H1 (cell line): ENCODE measurements around the gene TNFAIP2. TPM values are rescaled to one million over a fixed set of nuclear protein-coding genes. Genes with fewer than 3 reads are reported as not detected.
"Not testable (repeated sequence)": the region's sequence is repeated elsewhere in the genome, so short reads cannot be mapped to it uniquely, and the experiment has no call there.

ENCODE experiments used
- CTCF ChIA-PET: fragments of 300-600 bp; sonication (Branson Sonifier 250); formaldehyde crosslinking; loops from one replicate; lab custom pipeline; 2021; ENCODE audit not compliant: partially characterized antibody; lab: Charles Lee
- POLR2A ChIA-PET: fragments of 300-600 bp; sonication (Branson Sonifier 250); formaldehyde crosslinking; loops from one replicate; lab custom pipeline; 2021; ENCODE audit warnings: inconsistent platforms; ENCODE audit not compliant: partially characterized antibody; lab: Charles Lee
- DNase-seq, 2 experiments: peaks; one replicate each; pipeline versions ENCODE4 v3.0.0 to v3.0.0-alpha.2; 2010 to 2022; ENCODE audit warnings: low spot score in 2 of 2, low read depth in 1 of 2, mixed read lengths in 1 of 2
- FAIRE-seq: peaks from 2 replicates; lab custom pipeline; 2011; peaks lifted over from hg19 to GRCh38; lab: Jason Lieb, UNC
- H2AFZ ChIP-seq: 2 replicates; pipeline ENCODE4 v1.8.1; 2012; ENCODE audit warnings: low read length, inconsistent platforms
- H2AK5ac ChIP-seq: 2 replicates; pipeline ENCODE4 v1.6.1; 2013; ENCODE audit warnings: low read depth, low read length
- H2BK120ac ChIP-seq: replicated peaks from 2 replicates; pipeline ENCODE3; 2013; ENCODE audit warnings: low read depth, low read length, inconsistent platforms
- H2BK12ac ChIP-seq: 2 replicates; pipeline ENCODE4 v1.6.1; 2013; ENCODE audit warnings: low read depth, low read length
- H2BK15ac ChIP-seq: 2 replicates; pipeline ENCODE4 v1.6.1; 2013; ENCODE audit warnings: low read length
- H2BK20ac ChIP-seq: 2 replicates; pipeline ENCODE4 v1.6.1; 2013; ENCODE audit warnings: low read length
- H2BK5ac ChIP-seq: 2 replicates; pipeline ENCODE4 v1.6.1; 2013; ENCODE audit warnings: low read depth, low read length
- H3K14ac ChIP-seq: 2 replicates; pipeline ENCODE4 v1.6.1; 2013; ENCODE audit warnings: inconsistent platforms; ENCODE audit not compliant: insufficient read length
- H3K18ac ChIP-seq: 2 replicates; pipeline ENCODE4 v1.6.1; 2013; ENCODE audit warnings: low read length; ENCODE audit errors: extremely low read depth
- H3K23ac ChIP-seq: 2 replicates; pipeline ENCODE4 v1.6.1; 2013; ENCODE audit warnings: inconsistent platforms; ENCODE audit not compliant: insufficient read length
- H3K23me2 ChIP-seq: 2 replicates; pipeline ENCODE4 v1.6.1; 2013; ENCODE audit warnings: low read depth, low read length
- H3K27ac ChIP-seq: 2 replicates; pipeline ENCODE4 v1.6.1; 2011; ENCODE audit warnings: low read depth, low read length, inconsistent platforms
- H3K27me3 ChIP-seq, 4 experiments: replicated peaks in 1 of 4; 1 replicate in 1 of 4; 2 replicates in 3 of 4; pipeline versions ENCODE4 v1.6.1 to v1.8.1; 2011 to 2013; ENCODE audit warnings: low read length in 3 of 4, mild to moderate bottlenecking in 3 of 4, inconsistent platforms in 2 of 4, mixed read lengths in 2 of 4, moderate library complexity in 1 of 4; ENCODE audit not compliant: control insufficient read depth in 3 of 4, insufficient read depth in 3 of 4; ENCODE audit errors: extremely low read depth in 1 of 4
- H3K36me3 ChIP-seq, 4 experiments: 2 replicates each; pipeline versions ENCODE4 v1.6.1 to v1.8.1; 2011 to 2013; ENCODE audit warnings: mild to moderate bottlenecking in 4 of 4, low read length in 3 of 4, moderate library complexity in 2 of 4, control low read depth in 1 of 4, inconsistent platforms in 1 of 4; ENCODE audit not compliant: insufficient read depth in 4 of 4, control insufficient read depth in 2 of 4
- H3K4ac ChIP-seq: replicated peaks from 2 replicates; pipeline ENCODE3; 2013; ENCODE audit warnings: low read length, low read depth, mixed read lengths, inconsistent platforms; ENCODE audit not compliant: insufficient read length
- H3K4me1 ChIP-seq, 4 experiments: replicated peaks in 1 of 4; 1 replicate in 1 of 4; 2 replicates in 3 of 4; pipeline versions ENCODE4 v1.6.1 to v1.8.1; 2011 to 2013; ENCODE audit warnings: low read length in 3 of 4, inconsistent platforms in 2 of 4, mixed read lengths in 1 of 4; ENCODE audit not compliant: insufficient read depth in 4 of 4, control insufficient read depth in 3 of 4
- H3K4me2 ChIP-seq, 2 experiments: 2 replicates each; pipeline versions ENCODE4 v1.6.1 to v1.8.1; 2011 to 2013; ENCODE audit warnings: low read depth in 2 of 2, low read length in 2 of 2, control low read depth in 1 of 2, inconsistent platforms in 1 of 2, mild to moderate bottlenecking in 1 of 2; ENCODE audit not compliant: insufficient read depth in 1 of 2
- H3K4me3 ChIP-seq, 4 experiments: fragments of 200-600, 300-600 bp in 1 of 4; sonication (generic), shearing (Covaris generic), sonication (Bioruptor Twin) in 1 of 4; 2 replicates each; pipeline versions ENCODE4 v1.5.1 to v1.8.1; 2011 to 2016; ENCODE audit warnings: low read length in 4 of 4, low read depth in 3 of 4, control low read depth in 2 of 4, inconsistent platforms in 2 of 4, mild to moderate bottlenecking in 2 of 4, mixed read lengths in 1 of 4, moderate library complexity in 1 of 4; ENCODE audit not compliant: insufficient read depth in 2 of 4; ENCODE audit errors: extremely low read depth in 1 of 4
- H3K56ac ChIP-seq: replicated peaks from 2 replicates; pipeline ENCODE3; 2013; ENCODE audit warnings: low read depth, mild to moderate bottlenecking, mixed read lengths, low read length, inconsistent platforms; ENCODE audit not compliant: insufficient read length
- H3K79me1 ChIP-seq: 2 replicates; pipeline ENCODE4 v1.6.1; 2013; ENCODE audit warnings: low read depth, low read length, control low read depth
- H3K79me2 ChIP-seq, 2 experiments: 2 replicates each; pipeline versions ENCODE4 v1.6.1 to v1.8.1; 2012 to 2013; ENCODE audit warnings: low read length in 2 of 2, mild to moderate bottlenecking in 2 of 2, inconsistent platforms in 1 of 2; ENCODE audit not compliant: insufficient read depth in 2 of 2, control insufficient read depth in 1 of 2
- H3K9ac ChIP-seq, 4 experiments: replicated peaks in 1 of 4; 1 replicate in 1 of 4; 2 replicates in 3 of 4; pipeline versions ENCODE4 v1.6.1 to v1.8.1; 2011 to 2013; ENCODE audit warnings: low read depth in 3 of 4, low read length in 3 of 4, control low read depth in 2 of 4, mild to moderate bottlenecking in 2 of 4, moderate library complexity in 2 of 4, inconsistent platforms in 1 of 4; ENCODE audit errors: extremely low read depth in 1 of 4
- H3K9me3 ChIP-seq, 2 experiments: 2 replicates each; pipeline versions ENCODE4 v1.6.1 to v1.8.1; 2012 to 2013; ENCODE audit warnings: mild to moderate bottlenecking in 2 of 2, moderate library complexity in 2 of 2, control low read depth in 1 of 2, inconsistent platforms in 1 of 2, low read depth in 1 of 2, low read length in 1 of 2, mixed read lengths in 1 of 2; ENCODE audit not compliant: insufficient read depth in 2 of 2
- H4K20me1 ChIP-seq, 2 experiments: replicated peaks in 1 of 2; 2 replicates each; pipeline versions ENCODE3 to v1.8.1; 2011 to 2013; ENCODE audit warnings: inconsistent platforms in 2 of 2, low read length in 2 of 2, mild to moderate bottlenecking in 1 of 2; ENCODE audit not compliant: insufficient read depth in 2 of 2, control insufficient read depth in 1 of 2
- H4K5ac ChIP-seq: 2 replicates; pipeline ENCODE4 v1.6.1; 2013; ENCODE audit warnings: low read length, low read depth, mixed read lengths, inconsistent platforms; ENCODE audit not compliant: insufficient read length
- H4K8ac ChIP-seq: 2 replicates; pipeline ENCODE4 v1.8.0; 2013; ENCODE audit warnings: mild to moderate bottlenecking, moderate library complexity, low read length, inconsistent platforms; ENCODE audit not compliant: insufficient read depth; ENCODE audit errors: extremely low read depth
- H4K91ac ChIP-seq: replicated peaks from 2 replicates; pipeline ENCODE3; 2013; ENCODE audit warnings: low read length, mixed read lengths, inconsistent platforms; ENCODE audit not compliant: insufficient read length
- WGBS, 2 experiments: shearing (Covaris generic) in 1 of 2; methylation state at CpG; one replicate each; pipeline versions ENCODE4 v1.1.6 to v1.1.7; 2013 to 2015; ENCODE audit warnings: low lambda C conversion rate in 2 of 2, mixed read lengths in 2 of 2, inconsistent platforms in 1 of 2, low coverage in 1 of 2, missing lambda C conversion rate in 1 of 2; ENCODE audit not compliant: insufficient replicate concordance in 2 of 2, insufficient coverage in 1 of 2, insufficient read length in 1 of 2; ENCODE audit errors: extremely low coverage in 1 of 2, missing lambda C conversion rate in 1 of 2; 5-methylcytosine and 5-hydroxymethylcytosine counted together
- polyA plus RNA-seq, 7 experiments: library from polyadenylated mRNA; depleted of rRNA in 3 of 7; stranded (reverse) in 5 of 7; unstranded in 2 of 7; fragments of >200 nt in 5 of 7; fragments of 200-250 nt in 2 of 7; gene quantifications; 1 replicate in 5 of 7; 2 replicates in 1 of 7; 4 replicates in 1 of 7; pipeline versions ENCODE4 v1.2.1 to v1.2.3, GENCODE V29; 2011 to 2013; ENCODE audit warnings: missing spikeins in 2 of 7, mixed read lengths in 2 of 7
- total RNA-seq: library from RNA; stranded (reverse); fragmentation: NEBNext Ultra II Directional; extraction: Animal tissue kit (Norgen Biotek cat#: 25700); gene quantifications from 2 replicates; pipeline ENCODE4 v1.2.1, GENCODE V29; 2021

TNFAIP2 gene
- total and polyA plus RNA-seq, 2 of the 8 experiments (the other 6 are each of a cell fraction or from before 2014, with no cell fraction given), result 28.3 to 34.5 TPM

- H2BK120ac ChIP-seq, H3K79me1 ChIP-seq, H4K91ac ChIP-seq, POLR2A ChIA-PET, H2BK5ac ChIP-seq, H3K56ac ChIP-seq, H3K27ac ChIP-seq, H4K5ac ChIP-seq, FAIRE-seq, H3K23ac ChIP-seq, H3K23me2 ChIP-seq, H3K79me2 ChIP-seq, H2BK15ac ChIP-seq, H2BK20ac ChIP-seq, H2BK12ac ChIP-seq, H2AK5ac ChIP-seq, H3K36me3 ChIP-seq, H3K4me3 ChIP-seq, H3K27me3 ChIP-seq, H3K18ac ChIP-seq, H4K20me1 ChIP-seq, DNase-seq, H3K14ac ChIP-seq, H2AFZ ChIP-seq, H3K9me3 ChIP-seq, H4K8ac ChIP-seq, H3K4me2 ChIP-seq, H3K4ac ChIP-seq, H3K9ac ChIP-seq: not testable (repeated sequence)
- WGBS, 2 experiments, result 89% methylated on average over 12 of the region's 12 CpGs; no CpG with 5 or more reads in 1 of the 2 experiments
- H3K4me1 ChIP-seq, result peaks cover 7 to 27% (median 20%) of the 10 kb centered on the region in 4 experiments
- CTCF ChIA-PET, result interaction anchor here (0.7 to 18.4 kb wide), 5 partner anchors 9 to 586 kb away, joined by 3 to 276 read pairs (median 4); partner anchors contain the start of gene TNFAIP2
Measured at GRCh38 chr14:103115086-103115679, 8.1 kb upstream of the TNFAIP2 start.
